GM23338 (cell line): Measurements from ENCODE around the gene TENM3.

Experiments
- CTCF ChIP-seq, 2 experiments: fragments of 200-600 bp in 1 of 2; sonication (generic) in 1 of 2; conservative IDR thresholded peaks; 2 replicates each; pipeline versions ENCODE4 v1.5.1 to v1.6.1; 2016 to 2017; ENCODE audit warnings: antibody characterized with exemption in 2 of 2, low read depth in 2 of 2, mild to moderate bottlenecking in 2 of 2, moderate library complexity in 1 of 2
- EZH2 ChIP-seq: fragments of 200-600 bp; sonication (generic); IDR thresholded peaks from one replicate; pipeline ENCODE4 v1.8.0; 2017; ENCODE audit warnings: antibody characterized with exemption, mild to moderate bottlenecking, low read depth; ENCODE audit not compliant: unreplicated experiment
- EZH2phosphoT487 ChIP-seq: fragments of 200-600 bp; sonication (generic); IDR thresholded peaks from one replicate; pipeline ENCODE4 v1.8.1; 2018; ENCODE audit warnings: antibody characterized with exemption; ENCODE audit not compliant: unreplicated experiment
- JUNB ChIP-seq: IDR thresholded peaks from one replicate; pipeline ENCODE4 v1.6.1; 2016; ENCODE audit warnings: antibody characterized with exemption; ENCODE audit not compliant: unreplicated experiment
- POLR2AphosphoS5 ChIP-seq: IDR thresholded peaks from 2 replicates; pipeline ENCODE4 v1.6.1; 2016; ENCODE audit warnings: antibody characterized with exemption, low read depth
- REST ChIP-seq: IDR thresholded peaks from one replicate; pipeline ENCODE4 v1.6.1; 2018; ENCODE audit warnings: antibody characterized with exemption; ENCODE audit not compliant: unreplicated experiment
- STAT1 ChIP-seq: IDR thresholded peaks from one replicate; pipeline ENCODE4 v1.6.1; 2016; ENCODE audit warnings: antibody characterized with exemption; ENCODE audit not compliant: unreplicated experiment

- TF ChIP-seq EZH2phosphoT487 (no peak), POLR2AphosphoS5 (no peak), CTCF (conservative IDR thresholded peaks at IDR 0.05; ENCODE audit: low read depth in 2 of 2) (no peak), STAT1 (no peak), EZH2 (no peak), REST (no peak), JUNB (no peak)
Measured at GRCh38 chr4:182495031-182495430, 251.8 kb downstream of the TENM3 start.
